GM12891 (cell line): ENCODE results near the gene MAGT1. TPM values are rescaled to one million over a fixed set of nuclear protein-coding genes. Genes with fewer than 3 reads are reported as not detected.
"Not testable (repeated sequence)": the region's sequence is repeated elsewhere in the genome, so short reads cannot be mapped to it uniquely, and the experiment has no call there.

ENCODE experiments used
- DNase-seq: peaks from one replicate; pipeline ENCODE4 v3.0.0; 2011; ENCODE audit warnings: low spot score; ENCODE audit not compliant: insufficient read length
- FAIRE-seq: peaks from 2 replicates; lab custom pipeline; 2011; peaks lifted over from hg19 to GRCh38; lab: Jason Lieb, UNC
- PAX5 ChIP-seq: IDR thresholded peaks from 2 replicates; pipeline ENCODE4 v1.6.1; 2011; ENCODE audit warnings: low read length, moderate library complexity, mild to moderate bottlenecking; ENCODE audit not compliant: insufficient read depth, severe bottlenecking
- POLR2A ChIP-seq: IDR thresholded peaks from 2 replicates; pipeline ENCODE4 v1.6.1; 2011; ENCODE audit warnings: low read depth, low read length, control low read depth
- POLR2AphosphoS5 ChIP-seq: IDR thresholded peaks from 2 replicates; pipeline ENCODE4 v1.6.1; 2011; ENCODE audit warnings: low read depth, low read length, control low read depth
- POU2F2 ChIP-seq: IDR thresholded peaks from 2 replicates; pipeline ENCODE4 v1.6.1; 2011; ENCODE audit warnings: low read depth, mild to moderate bottlenecking, control low read depth, low read length, moderate library complexity
- SPI1 ChIP-seq: IDR thresholded peaks from 2 replicates; pipeline ENCODE4 v1.6.1; 2011; ENCODE audit warnings: low read depth, low read length, control low read depth
- TAF1 ChIP-seq: IDR thresholded peaks from 2 replicates; pipeline ENCODE4 v1.6.1; 2011; ENCODE audit warnings: low read depth, low read length, control low read depth
- polyA plus RNA-seq: library from polyadenylated mRNA; unstranded; fragments of >200 nt; gene quantifications from one replicate; pipeline ENCODE4 v1.2.1, GENCODE V29; 2012; ENCODE audit warnings: low read depth, missing spikeins, inconsistent platforms; ENCODE audit not compliant: missing spikeins

MAGT1 gene
- polyA plus RNA-seq, result 17.9 TPM

DNA sequence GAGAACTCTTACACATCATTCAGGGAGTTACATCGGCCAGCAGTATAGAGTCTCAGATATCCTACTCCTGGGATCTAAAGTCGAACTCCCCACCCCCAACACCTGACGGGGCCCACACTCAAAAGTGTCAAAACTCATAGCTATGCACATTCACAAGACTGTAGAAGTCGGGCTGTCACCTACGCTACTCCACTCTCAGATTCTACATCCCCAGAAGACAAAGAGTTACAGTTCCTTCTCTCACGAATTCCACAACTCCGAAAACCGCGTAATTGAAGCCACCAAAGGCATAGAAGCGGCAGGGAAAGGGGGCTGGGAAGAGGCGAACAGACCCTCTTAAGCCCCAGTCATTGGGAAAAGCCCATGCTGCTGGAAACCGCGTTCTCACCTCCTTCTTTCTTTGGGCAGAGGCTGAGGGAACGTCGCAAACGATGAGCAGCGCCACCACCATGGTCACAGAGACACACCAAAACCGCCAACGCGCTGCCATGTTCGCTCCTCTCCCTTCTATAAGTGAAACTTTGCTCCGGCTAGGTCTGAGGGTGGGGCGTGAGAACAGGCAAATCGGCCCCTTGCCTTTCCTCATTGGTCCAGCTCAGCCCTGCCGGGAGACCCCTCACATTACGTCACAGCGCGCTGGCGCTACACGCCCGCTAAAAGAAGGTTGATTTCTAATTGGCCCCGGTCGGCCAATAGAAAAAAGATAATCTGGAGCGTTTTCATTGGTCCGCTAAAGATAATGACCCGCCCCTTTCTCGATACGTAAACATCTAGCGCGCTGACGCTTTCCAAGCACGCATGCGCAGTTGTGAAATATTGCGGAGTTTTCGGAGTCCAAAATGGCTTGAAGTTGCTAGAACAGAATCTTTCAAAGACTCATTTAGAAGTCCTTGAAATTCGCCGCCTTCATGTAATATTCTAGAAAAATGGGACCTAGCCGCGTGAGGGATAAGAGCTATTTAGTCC, at the start of gene MAGT1:
MAGT1 (minus strand) TSS at position 515 of the 966 bp plus-strand sequence; CDS start at position 490, 25 bp downstream.
- no peak for TF ChIP-seq SPI1
- TF ChIP-seq POU2F2, result peak; percentile 72; the same call in 1 of the 2 replicates
- peak; percentile 91 for TF ChIP-seq POLR2A
- TF ChIP-seq POLR2AphosphoS5, result peak; percentile 87
- no peak for TF ChIP-seq PAX5
- peak; percentile 97 for TF ChIP-seq TAF1
- DNase-seq, result peak; percentile 36
- peak; percentile 99 for FAIRE-seq

DNA sequence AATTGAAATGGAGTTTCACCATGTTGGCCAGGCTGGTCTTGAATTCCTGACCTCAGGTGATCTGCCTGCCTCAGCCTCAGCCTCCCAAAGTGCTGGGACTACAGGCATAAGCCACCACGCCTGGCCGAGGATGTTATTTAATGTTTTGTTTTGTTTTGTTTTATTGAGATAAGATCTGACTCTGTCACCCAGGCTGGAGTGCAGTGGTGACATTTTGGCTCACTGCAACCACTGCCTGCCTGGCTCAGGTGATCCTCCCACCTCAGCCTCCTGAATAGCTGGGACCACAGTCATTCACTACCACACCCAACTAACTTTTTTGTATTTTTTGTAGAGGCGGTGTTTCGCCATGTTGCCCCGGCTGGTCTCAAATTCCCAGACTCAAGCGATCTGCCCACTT, 49.8 kb upstream of the MAGT1 start:
- not testable (repeated sequence) for FAIRE-seq

DNA sequence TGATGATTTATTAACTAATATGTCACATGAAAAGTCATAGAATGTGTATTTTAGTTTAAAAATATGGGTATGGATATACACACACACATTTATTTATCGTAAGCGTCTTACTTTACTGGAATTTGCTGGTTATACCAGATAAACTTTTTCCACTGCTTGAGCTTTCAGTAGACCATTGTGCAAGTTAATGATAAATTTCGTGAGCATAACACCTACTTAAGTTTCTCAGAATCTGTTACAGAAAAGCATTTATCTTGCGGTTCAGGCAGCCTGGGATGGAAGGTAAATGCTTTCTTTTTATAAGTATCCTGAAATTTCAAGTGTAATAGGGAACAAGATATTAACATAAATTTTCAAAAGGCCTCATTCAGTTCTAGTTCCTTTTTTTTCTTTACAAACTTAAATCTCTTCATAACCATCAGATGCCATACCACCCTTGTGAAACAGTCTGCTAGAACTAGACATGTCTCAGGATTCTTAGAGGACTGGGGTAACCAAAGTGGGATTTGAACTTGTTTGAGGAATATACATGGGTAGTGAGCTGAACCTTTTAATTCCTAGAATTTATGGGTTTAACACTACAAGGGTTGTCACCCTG, 42.9 kb upstream of the MAGT1 start:
- DNase-seq (no peak), FAIRE-seq (peak; percentile 13)
- no peak for TF ChIP-seq POLR2A
- TF ChIP-seq POLR2AphosphoS5, result no peak
- TF ChIP-seq PAX5, result no peak
- TF ChIP-seq TAF1, result no peak

More for the DNA sequence above, 49.8 kb upstream of the MAGT1 start:
- not testable (repeated sequence) for DNase-seq

DNA sequence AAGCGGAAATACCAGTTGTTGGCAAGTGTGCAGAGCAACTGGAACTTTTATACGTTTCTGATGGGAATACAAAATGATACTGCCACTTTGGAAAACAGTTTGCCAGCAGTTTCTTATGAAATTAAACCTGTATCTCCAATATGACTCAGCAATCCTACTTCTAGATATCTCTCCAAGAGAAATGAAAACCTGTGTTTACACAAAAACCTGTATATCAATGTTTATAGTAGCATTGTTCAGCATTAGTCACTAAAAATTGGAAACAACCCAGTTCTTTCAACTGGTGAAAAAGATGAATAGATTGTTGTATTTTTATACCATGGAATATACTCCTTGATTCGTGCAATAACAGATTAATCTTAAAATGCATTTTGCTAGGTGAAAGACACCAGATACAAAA, 42.1 kb upstream of the MAGT1 start:
- no peak for FAIRE-seq
- TF ChIP-seq POLR2A (no peak), PAX5 (no peak), TAF1 (no peak), SPI1 (no peak), POLR2AphosphoS5 (no peak), POU2F2 (no peak)
- no peak for DNase-seq

DNA sequence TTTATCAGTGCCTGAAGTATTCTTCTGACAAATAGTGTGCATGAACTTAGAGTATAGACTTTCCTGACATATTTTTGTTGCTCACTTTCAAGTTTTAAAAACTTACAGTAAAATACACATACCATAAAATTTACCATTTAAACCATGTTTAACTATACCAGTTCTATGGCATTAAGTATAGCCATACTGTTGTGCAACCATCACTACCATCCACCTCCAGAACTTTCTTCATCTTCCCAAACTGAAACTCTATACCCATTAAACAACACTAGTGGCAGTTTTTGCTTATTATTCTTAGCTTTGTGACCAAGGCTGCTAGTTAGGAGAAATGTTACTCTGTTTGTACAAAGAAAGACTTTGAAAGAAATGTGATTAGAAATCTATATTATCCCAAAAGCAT, 41.1 kb upstream of the MAGT1 start:
- no peak for TF ChIP-seq SPI1
- TF ChIP-seq TAF1, result no peak
- no peak for TF ChIP-seq POLR2A
- TF ChIP-seq PAX5, result no peak
- no peak for TF ChIP-seq POU2F2
- no peak for TF ChIP-seq POLR2AphosphoS5
- no peak for FAIRE-seq
- DNase-seq, result no peak

DNA sequence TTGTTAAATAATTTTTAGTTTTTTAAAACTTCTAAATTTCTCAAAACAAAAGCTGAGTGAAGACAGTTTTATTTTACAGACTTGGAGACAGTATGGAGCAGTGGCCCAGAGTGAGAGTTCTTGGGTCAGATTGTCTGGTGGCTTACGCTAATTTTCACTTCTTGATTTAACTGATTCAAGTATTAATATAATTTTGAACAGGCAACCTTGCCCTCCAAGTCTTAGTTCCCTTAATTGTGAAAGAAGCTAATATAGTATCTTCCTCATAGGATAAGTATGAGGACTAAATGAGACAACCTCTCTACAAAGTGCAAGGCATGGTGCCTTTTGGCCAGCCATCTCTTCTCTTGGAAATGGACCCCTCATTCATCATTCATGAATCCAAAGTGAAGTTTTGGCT, 40.7 kb upstream of the MAGT1 start:
- FAIRE-seq (no peak), DNase-seq (no peak)
- no peak for TF ChIP-seq PAX5
- no peak for TF ChIP-seq TAF1
- no peak for TF ChIP-seq POU2F2
- TF ChIP-seq POLR2AphosphoS5, result no peak
- TF ChIP-seq SPI1, result no peak
- TF ChIP-seq POLR2A, result no peak

DNA sequence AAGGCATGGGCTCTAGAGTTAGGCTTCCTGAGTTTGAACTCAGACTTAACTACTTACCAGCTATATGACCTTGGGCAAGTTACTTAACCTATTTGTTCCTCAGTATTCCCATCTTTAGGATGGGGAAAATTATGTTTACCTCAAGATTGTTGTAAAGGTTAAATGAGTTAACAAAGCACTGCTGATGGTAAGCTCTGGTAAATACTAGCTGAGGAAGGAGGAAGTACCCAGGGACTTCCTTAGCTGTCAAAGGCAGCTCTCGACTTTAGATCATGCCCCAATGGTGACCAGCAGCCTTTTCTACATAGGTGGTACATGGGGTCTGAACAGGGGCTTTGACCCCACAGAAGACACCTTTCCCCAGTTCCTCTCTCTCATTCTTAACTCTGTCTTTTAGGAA, 35.3 kb upstream of the MAGT1 start:
- TF ChIP-seq PAX5, result no peak
- no peak for TF ChIP-seq POLR2A
- DNase-seq (no peak), FAIRE-seq (no peak)

DNA sequence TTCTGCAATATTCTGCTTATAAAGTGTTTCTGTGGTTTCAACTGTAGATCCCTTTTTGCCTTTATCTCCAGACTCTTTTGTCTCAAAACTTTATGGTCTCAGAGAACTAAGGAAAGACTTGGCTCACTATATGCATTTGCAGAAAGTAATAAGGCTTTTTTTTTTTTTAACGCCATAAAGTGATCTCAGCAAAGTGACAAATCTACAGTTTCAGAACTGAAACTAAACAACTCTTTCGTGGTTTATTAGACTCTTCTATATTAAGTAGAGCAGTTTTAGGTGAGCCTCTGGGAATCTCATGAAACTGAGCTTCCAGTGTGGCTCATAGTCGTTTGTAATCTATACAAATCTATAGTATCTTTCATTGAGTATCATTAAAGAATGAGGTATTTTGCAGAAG, 30.5 kb upstream of the MAGT1 start:
- no peak for TF ChIP-seq PAX5
- no peak for TF ChIP-seq POLR2A
- TF ChIP-seq POU2F2, result no peak
- TF ChIP-seq SPI1, result no peak
- TF ChIP-seq POLR2AphosphoS5, result no peak
- no peak for TF ChIP-seq TAF1
- DNase-seq (no peak), FAIRE-seq (peak; percentile 76)

DNA sequence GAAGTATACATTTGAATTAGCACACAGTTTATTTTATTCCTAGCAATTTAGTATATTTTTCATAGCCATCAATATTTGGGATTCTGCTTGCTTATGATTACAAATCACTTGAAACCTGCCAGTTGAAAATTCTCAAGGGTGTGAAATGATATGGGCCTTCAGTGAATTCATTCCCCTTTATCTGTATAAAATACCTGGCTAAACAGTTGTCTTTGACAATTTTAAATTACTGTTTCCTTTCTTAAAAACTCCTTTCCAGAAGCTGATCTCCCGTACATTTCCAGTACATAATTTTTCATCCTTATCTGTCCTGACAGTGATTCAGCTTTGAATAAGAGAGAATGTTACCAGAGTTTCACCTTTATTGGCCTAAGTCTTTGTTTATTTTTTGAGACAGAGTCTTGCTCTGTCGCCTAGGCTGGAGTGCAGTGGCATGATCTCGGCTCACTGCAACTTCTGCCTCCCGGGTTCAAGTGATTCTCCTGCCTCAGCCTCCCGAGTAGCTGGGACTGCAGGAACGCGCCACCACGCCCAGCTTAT, 29.2 kb upstream of the MAGT1 start:
- TF ChIP-seq PAX5 (no peak), POU2F2 (no peak), TAF1 (no peak), POLR2AphosphoS5 (no peak), SPI1 (no peak), POLR2A (no peak)
- no peak for DNase-seq
- no peak for FAIRE-seq

DNA sequence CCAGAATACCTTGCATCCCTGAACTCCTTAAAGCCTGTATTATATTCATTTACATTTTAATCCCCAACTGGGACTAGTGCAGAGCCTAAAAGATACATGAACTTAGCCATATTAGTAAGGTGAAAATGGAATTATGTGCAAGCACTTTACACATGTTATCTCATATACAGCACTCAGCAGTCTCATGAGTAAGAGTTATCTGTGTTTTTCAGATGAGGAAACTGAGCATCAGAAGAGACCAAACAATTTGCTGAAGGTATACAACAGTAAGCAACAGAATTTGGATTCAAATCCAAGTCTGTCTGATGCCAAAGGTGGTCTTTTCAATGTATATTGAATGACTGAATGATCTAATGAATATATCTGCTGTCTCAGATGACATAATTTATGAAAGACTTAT, 27.6 kb upstream of the MAGT1 start:
- FAIRE-seq, result peak; percentile 80
- no peak for TF ChIP-seq POLR2A
- TF ChIP-seq POLR2AphosphoS5, result no peak
- no peak for TF ChIP-seq SPI1
- DNase-seq, result no peak

DNA sequence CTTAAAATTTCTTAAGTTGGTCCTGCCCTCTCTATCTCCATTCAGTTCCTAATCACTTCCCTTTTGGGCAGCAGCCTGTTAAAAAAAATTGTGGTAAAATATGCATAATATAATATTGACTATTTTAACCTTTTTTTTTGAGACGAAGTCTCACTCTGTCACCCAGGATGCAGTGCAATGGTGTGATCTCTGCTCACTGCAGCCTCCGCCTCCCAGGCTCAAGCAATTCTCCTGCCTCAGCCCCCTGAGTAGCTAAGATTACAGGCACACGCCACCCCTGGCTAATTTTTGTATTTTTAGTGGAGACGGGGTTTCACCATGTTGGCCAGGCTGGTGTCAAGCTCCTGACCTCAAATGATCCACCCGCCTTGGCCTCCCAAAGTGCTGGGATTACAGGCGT, 24.1 kb upstream of the MAGT1 start:
- DNase-seq, FAIRE-seq: not testable (repeated sequence)
